ENCODE data around the gene MS4A10. TPM values are rescaled to one million over a fixed set of nuclear protein-coding genes. Genes with fewer than 3 reads are reported as not detected.
"Not testable (repeated sequence)": the region's sequence is repeated elsewhere in the genome, so short reads cannot be mapped to it uniquely, and the experiment has no call there.

MS4A10 gene
- total RNA-seq, 4 donors from 2014 or later = not detected

DNA sequence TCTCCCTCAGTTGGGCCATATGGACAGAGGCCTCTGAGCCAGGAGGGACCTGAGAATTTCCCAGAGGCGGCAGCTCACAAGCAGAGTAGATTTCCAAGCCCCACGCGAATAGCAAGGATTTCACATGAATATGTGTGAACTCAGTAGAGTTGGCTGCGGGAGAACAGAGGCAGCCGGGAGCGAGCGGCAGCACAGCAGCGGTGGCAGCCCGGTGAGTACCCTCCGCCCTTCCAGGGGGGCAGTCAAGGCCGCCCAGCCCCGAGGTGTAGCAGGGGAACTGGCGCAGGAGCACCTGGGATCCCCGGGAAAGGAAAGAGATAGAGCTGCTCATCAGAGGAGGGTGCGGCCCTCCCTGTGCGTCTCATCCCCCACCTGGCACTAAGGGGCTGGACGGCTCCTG is 36.9 kb upstream of the MS4A10 start:
- TF ChIP-seq, protein P1, sequence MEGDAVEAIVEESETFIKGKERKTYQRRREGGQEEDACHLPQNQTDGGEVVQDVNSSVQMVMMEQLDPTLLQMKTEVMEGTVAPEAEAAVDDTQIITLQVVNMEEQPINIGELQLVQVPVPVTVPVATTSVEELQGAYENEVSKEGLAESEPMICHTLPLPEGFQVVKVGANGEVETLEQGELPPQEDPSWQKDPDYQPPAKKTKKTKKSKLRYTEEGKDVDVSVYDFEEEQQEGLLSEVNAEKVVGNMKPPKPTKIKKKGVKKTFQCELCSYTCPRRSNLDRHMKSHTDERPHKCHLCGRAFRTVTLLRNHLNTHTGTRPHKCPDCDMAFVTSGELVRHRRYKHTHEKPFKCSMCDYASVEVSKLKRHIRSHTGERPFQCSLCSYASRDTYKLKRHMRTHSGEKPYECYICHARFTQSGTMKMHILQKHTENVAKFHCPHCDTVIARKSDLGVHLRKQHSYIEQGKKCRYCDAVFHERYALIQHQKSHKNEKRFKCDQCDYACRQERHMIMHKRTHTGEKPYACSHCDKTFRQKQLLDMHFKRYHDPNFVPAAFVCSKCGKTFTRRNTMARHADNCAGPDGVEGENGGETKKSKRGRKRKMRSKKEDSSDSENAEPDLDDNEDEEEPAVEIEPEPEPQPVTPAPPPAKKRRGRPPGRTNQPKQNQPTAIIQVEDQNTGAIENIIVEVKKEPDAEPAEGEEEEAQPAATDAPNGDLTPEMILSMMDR (IDR thresholded peaks at IDR 0.05) = no peak
- no peak for ATAC-seq (ENCODE audit: low FRiP score)
- no peak for DNase-seq (ENCODE audit: low spot score)

DNA sequence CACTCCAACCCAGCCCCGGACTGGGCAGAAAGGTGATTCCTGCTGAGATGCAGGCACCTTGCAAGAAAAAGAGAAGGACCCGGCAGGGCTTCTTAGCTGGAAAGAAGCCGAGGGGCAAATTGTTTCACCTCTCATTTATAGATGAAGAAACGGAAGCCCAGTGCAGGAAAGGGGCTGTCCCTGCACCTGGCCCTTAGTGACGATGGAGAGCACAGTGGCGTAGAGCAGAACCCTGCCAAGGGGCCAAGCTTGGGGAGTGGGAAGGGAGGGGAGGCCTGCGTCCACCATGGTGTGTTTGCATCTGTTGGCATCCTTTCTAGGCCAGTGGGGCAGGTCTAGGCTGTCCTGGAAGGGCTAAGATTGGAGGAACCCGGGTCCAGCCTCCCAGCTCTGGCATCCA is 36.3 kb upstream of the MS4A10 start:
- DNase-seq (ENCODE audit: low spot score) (no peak), ATAC-seq (ENCODE audit: low FRiP score) (no peak)
- TF ChIP-seq, protein P1 (IDR thresholded peaks at IDR 0.05) = no peak

DNA sequence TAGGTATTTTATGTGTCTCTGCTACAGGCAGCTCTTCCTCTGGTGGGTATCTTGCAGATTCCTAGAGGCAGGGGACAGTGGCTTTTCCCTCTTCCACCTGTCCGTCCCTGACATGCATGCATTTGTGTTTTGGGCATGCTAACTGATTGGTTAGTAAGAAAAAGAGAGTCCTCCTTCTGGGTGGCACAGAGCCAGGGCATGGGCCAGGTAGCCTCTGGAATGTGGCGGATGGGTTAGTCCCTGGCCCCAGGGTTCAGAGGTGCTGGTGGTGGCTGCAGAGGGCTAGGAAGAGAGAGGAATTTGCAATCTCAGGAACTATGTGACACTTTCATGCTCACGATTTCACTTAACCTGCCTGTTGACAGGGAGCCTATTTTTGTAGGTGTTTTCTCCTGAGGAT is 34.2 kb upstream of the MS4A10 start:
- TF ChIP-seq, protein P1 (IDR thresholded peaks at IDR 0.05) = no peak
- ATAC-seq (ENCODE audit: low FRiP score) = no peak
- no peak for DNase-seq (ENCODE audit: low spot score)

DNA sequence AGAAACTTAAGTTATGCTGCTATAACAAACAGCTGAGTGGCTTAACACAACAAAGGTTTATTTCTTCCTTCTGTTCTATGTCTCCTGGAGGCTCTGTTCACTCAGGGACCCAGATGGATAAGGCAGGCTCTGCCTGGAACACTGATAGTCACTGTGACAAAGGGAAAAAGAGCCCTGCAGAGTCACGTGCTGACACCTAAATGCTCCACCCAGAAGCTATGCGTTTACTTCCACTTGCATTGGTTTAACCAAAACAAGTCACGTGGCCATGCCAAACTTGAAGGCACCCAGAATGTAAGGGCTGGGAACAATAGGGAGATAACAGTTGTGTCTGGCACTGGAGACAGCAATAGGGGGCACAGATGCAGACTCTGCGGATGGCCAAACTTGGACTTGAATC is 31.8 kb upstream of the MS4A10 start:
- DNase-seq (ENCODE audit: low spot score) (no peak), ATAC-seq (ENCODE audit: low FRiP score) (no peak)
- TF ChIP-seq, protein P1 (IDR thresholded peaks at IDR 0.05) = no peak

DNA sequence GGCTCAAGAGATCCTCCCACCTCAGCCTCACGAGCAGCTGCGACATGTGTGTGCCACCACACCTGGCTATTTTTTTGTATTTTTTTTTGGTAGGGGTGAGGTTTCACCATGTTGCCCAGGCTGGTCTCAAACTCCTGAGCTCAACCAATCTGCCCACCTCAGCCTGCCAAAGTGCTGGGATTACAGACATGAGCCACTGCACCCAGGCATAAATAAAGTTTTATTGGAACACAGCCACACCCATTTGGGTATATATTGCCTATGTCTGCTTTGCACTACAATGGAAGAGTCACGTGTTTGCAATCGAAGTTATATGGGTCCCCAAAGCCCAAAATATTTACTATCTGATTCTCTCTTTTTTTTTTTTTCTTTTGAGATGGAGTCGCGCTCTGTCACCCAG is 30.2 kb upstream of the MS4A10 start:
- no peak for DNase-seq (ENCODE audit: low spot score)
- TF ChIP-seq, protein P1 (IDR thresholded peaks at IDR 0.05) = no peak
- ATAC-seq (ENCODE audit: low FRiP score) = no peak

DNA sequence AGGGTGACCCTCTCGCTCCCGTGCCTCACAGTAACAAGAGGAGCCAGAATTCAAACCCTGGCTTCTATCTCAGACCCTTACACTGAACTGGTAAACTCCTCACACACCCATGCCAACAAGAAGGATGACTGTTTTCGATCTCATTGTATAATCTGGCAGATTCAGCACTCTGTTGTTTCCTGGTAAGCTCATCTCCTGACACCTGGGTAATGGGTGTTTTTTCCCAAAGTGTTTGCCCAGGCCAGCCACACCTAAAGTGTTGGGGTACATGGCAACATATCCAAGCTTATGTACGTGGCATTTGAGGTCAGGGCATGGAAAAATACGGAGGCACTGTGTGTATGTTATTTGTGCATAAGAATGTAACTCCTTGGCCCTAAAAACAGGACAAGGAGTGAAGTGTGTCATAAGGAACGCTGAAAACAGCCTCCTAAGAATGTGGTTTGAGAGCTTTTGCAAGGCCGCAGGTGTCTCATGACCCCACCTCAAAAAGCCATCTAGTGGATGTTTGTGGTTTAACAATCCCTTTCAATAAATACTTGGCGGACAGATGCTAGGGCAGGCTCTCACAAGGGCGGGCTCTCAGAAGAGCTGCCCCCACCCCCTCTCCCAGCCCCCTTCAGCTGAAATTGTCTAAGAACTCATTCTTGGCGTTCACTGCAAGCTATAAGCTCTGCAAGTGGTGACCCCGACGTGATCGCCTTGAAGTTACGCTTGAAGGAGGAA is 28.7 kb upstream of the MS4A10 start, which contains the start of gene MS4A15:
Gene MS4A15, plus strand, starts transcription at position 561 of the 726 bp plus-strand sequence. CDS start 6,867 bp downstream, outside the sequence.
- DNase-seq (ENCODE audit: low spot score) = no peak
- TF ChIP-seq, protein P1 (IDR thresholded peaks at IDR 0.05) = no peak
- no peak for ATAC-seq (ENCODE audit: low FRiP score)

DNA sequence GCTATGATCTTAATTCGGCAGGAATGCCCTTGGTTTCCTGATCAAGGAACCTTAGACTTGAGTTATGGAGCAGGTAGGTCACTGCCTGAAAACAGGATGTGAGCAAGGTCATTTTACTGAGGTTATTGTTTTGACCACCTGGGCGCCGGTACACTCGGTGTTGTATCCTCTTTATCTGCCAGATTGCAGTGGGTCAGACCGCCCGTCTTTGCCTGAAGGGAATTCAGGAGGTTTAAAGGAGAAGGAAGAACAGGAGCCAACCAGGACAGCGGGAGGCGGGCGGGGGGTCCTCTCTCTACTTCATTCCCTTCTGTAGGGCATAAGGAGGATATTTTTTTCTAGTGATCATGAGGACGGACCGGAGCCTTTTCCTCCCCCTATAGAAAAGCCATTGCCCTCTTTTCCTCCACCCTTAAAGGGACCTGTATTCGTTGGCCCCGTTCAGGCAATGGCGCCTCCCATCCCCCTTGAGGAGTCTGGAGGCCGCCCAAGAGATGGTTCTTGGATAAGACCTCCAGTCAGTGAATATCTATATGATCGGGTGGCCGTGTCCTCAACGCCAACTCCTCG is 27.8 kb upstream of the MS4A10 start:
- DNase-seq (ENCODE audit: low spot score) (no peak), ATAC-seq (ENCODE audit: low FRiP score) (no peak)
- TF ChIP-seq, protein P1 (IDR thresholded peaks at IDR 0.05) = no peak

DNA sequence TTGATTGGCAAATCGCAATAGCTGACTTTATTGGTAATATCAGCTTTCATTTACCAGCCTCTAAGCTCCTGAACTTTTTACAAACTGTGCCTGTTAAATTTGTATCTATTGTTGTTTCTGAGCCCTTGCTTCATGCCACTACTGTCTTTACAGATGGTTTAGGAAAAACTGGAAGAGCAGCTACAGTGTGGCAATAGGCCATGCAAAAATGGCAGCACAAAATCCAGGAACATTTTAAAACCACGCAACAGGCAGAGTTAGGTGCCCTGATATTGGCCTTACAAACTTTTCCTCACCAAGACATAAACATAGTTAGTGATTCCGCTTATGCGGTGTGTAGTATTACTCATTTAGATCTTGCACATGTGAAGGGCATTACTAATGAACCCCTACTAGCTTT is 26.5 kb upstream of the MS4A10 start:
- ATAC-seq (ENCODE audit: low FRiP score); DNase-seq (ENCODE audit: low spot score): not testable (repeated sequence)

DNA sequence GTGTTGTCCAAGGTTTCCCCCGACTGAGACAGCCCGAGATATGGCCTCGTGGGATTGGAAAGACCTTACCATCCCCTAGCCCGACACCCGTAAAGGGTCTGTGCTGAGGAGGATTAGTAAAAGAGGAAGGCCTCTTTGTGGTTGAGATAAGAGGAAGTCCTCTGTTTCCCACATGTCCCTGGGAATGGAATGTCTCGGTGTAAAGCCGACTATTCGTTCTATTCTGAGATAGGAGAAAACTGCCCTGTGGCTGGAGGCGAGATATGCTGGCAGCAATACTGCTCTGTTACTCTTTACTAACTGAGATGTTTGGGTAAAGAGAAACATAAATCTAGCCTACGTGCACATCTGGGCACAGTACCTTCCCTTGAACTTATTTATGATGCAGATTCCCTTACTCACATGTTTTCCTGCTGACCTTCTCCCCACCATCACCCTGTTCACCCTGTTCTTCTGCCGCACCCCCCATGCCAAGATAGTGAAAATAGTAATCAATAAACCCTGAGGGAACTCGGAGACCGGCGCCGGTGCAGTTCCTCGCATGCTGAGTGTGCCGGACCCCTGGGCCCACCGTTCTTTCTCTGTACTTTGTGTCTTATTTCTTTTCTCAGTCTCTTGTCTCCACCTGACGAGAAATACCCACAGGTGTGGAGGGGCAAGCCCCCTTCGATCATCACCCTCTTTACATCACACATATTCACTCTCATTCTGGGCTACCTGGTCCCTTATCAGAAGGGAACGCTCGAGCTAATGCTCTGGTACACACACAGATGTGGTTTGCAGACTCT is 25.5 kb upstream of the MS4A10 start:
- not testable (repeated sequence) for DNase-seq (ENCODE audit: low spot score); ATAC-seq (ENCODE audit: low FRiP score)
